WERI-Rb-1 (cell line): ENCODE results near the gene SFXN3.

Experiments used
- DNase-seq: peaks from one replicate; pipeline ENCODE4 v3.0.0-alpha.2; 2020
- H3K27ac ChIP-seq: fragments of 250-450 bp; sonication (Bioruptor Pico); 2 replicates; pipeline ENCODE4 v1.5.1; 2020; ENCODE audit warnings: mild to moderate bottlenecking, moderate library complexity
- H3K27me3 ChIP-seq: fragments of 250-450 bp; sonication (Bioruptor Pico); 2 replicates; pipeline ENCODE4 v1.5.1; 2021; ENCODE audit warnings: mild to moderate bottlenecking, low read depth, moderate library complexity; ENCODE audit not compliant: insufficient read depth, severe bottlenecking
- H3K36me3 ChIP-seq: fragments of 250-450 bp; sonication (Bioruptor Pico); 2 replicates; pipeline ENCODE4 v1.5.1; 2020; ENCODE audit warnings: mild to moderate bottlenecking, moderate library complexity
- H3K4me3 ChIP-seq: 2 replicates; pipeline ENCODE4 v1.5.1; 2011; ENCODE audit warnings: low read depth, mild to moderate bottlenecking, control low read depth, low read length
- H3K9me3 ChIP-seq: fragments of 250-450 bp; sonication (Bioruptor Pico); 2 replicates; pipeline ENCODE4 v1.5.1; 2021; ENCODE audit warnings: mild to moderate bottlenecking, moderate library complexity; ENCODE audit not compliant: severe bottlenecking
- CTCF ChIP-seq: IDR thresholded peaks from 2 replicates; pipeline ENCODE4 v1.5.1; 2011; ENCODE audit warnings: low read depth, mild to moderate bottlenecking, control low read depth, inconsistent platforms, low read length

SFXN3 gene

GRCh38 chr10:101046332-101047238 lies 15.6 kb downstream of the SFXN3 start:
- Histone ChIP-seq H3K27ac (no peak overlapping the region), H3K4me3 (no peak overlapping the region), H3K27me3 (no peaks in the 10 kb centered on the region), H3K36me3 (no peaks in the 10 kb centered on the region), H3K9me3 (no peaks in the 10 kb centered on the region)
- no peak for TF ChIP-seq CTCF
- no peak for DNase-seq

- TF ChIP-seq CTCF: no peak
- no peaks in the 10 kb centered on the region for H3K36me3 ChIP-seq
- DNase-seq: no peak
- no peak overlapping the region for H3K4me3 ChIP-seq
- H3K9me3 ChIP-seq: no peaks in the 10 kb centered on the region
- no peaks in the 10 kb centered on the region for H3K27me3 ChIP-seq
- H3K27ac ChIP-seq: no peak overlapping the region
These were observed 16.2 kb downstream of the SFXN3 start for GRCh38 chr10:101047268-101047667.

GRCh38 chr10:101047961-101048892 lies 17.2 kb downstream of the SFXN3 start:
- H3K4me3 ChIP-seq: no peak overlapping the region
- no peaks in the 10 kb centered on the region for H3K9me3 ChIP-seq
- H3K27ac ChIP-seq: no peak overlapping the region
- DNase-seq: no peak
- H3K27me3 ChIP-seq: no peaks in the 10 kb centered on the region
- no peak for TF ChIP-seq CTCF
- no peaks in the 10 kb centered on the region for H3K36me3 ChIP-seq

GRCh38 chr10:101050208-101051069 lies 19.4 kb downstream of the SFXN3 start:
- no peaks in the 10 kb centered on the region for H3K27me3 ChIP-seq
- H3K9me3 ChIP-seq: no peaks in the 10 kb centered on the region
- peak overlapping the region; percentile 48 for H3K4me3 ChIP-seq
- DNase-seq: peak; percentile 89
- no peaks in the 10 kb centered on the region for H3K36me3 ChIP-seq
- H3K27ac ChIP-seq: no peak overlapping the region
- peak; percentile 87 for TF ChIP-seq CTCF

- H3K36me3 ChIP-seq: no peaks in the 10 kb centered on the region
- H3K27ac ChIP-seq: no peak overlapping the region
- H3K27me3 ChIP-seq: no peaks in the 10 kb centered on the region
- no peak overlapping the region for H3K4me3 ChIP-seq
- H3K9me3 ChIP-seq: no peaks in the 10 kb centered on the region
- no peak for DNase-seq
- no peak for TF ChIP-seq CTCF
These were observed 21.3 kb downstream of the SFXN3 start for GRCh38 chr10:101052285-101052684.
